ENCODE measurements around the gene SRM.

SRM gene

GRCh38 chr1:11012260-11013159, 47.3 kb downstream of the SRM start, which contains the start of gene TARDBP (continued):
- TF ChIP-seq ZNF280C (tag by site-specific recombination; IDR thresholded peaks at IDR 0.05) (no peak), ZNF677 (tag by site-specific recombination; IDR thresholded peaks at IDR 0.05) (no peak), ZNF133 (tag by site-specific recombination; IDR thresholded peaks at IDR 0.05) (no peak), ZFP41 (tag by site-specific recombination; IDR thresholded peaks at IDR 0.05; ENCODE audit: borderline replicate concordance) (no peak), ZNF292 (tag by site-specific recombination; IDR thresholded peaks at IDR 0.05; ENCODE audit: borderline replicate concordance, low read depth) (no peak), SALL2 (tag by site-specific recombination; IDR thresholded peaks at IDR 0.05; ENCODE audit: borderline replicate concordance) (0 out of 2 replicates have a peak, but pooled peaks have one; percentile 57), ZNF24 (tag by site-specific recombination; IDR thresholded peaks at IDR 0.05) (peak; percentile 82), ZNF449 (tag by site-specific recombination; IDR thresholded peaks at IDR 0.05) (peak; percentile 82), ZNF561 (tag by site-specific recombination; IDR thresholded peaks at IDR 0.05; ENCODE audit: borderline replicate concordance) (peak; percentile 89), ZNF324 (tag by site-specific recombination; IDR thresholded peaks at IDR 0.05) (peak; percentile 78), SETDB1 (IDR thresholded peaks at IDR 0.05; ENCODE audit: insufficient read length, low read length) (no peak), ZNF501 (tag by site-specific recombination; IDR thresholded peaks at IDR 0.05) (peak; percentile 91), ZBTB26 (tag by site-specific recombination; optimal IDR thresholded peaks at IDR 0.05) (peak; percentile 96), ZNF391 (tag by site-specific recombination; IDR thresholded peaks at IDR 0.05; ENCODE audit: borderline replicate concordance, low read depth) (peak; percentile 86)

Measured in HEK293 (cell line).